Measurements from ENCODE around the gene GNRHR. TPM values are rescaled to one million over a fixed set of nuclear protein-coding genes. Genes with fewer than 3 reads are reported as not detected.
"Not testable (repeated sequence)": the region's sequence is repeated elsewhere in the genome, so short reads cannot be mapped to it uniquely, and the experiment has no call there.

The GNRHR gene
- total and polyA plus RNA-seq, 7 experiments from 2014 or later, result not detected

DNA sequence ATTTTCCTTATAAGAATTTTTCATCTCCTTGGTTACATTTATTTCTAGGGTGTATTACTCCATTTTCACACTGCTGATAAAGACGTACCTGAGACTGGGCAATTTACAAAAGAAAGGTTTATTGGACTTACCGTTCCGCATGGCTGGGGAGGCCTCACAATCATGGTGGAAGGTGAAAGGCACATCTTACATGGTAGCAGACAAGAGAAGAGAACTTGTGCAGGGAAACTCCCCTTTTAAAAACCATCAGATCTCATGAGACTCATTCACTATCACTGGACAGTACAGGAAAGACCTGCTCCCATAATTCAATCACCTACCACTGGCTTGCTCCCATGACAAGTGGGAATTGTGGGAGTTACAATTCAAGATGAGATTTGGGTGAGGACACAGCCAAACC, 47.5 kb downstream of the GNRHR start:
- peaks cover 20 to 62% (median 60%) of the 10 kb centered on the region in 5 donors for H3K36me3 Mint-ChIP-seq
- CTCF ChIA-PET, result not testable (repeated sequence)

GRCh38 chr4:67704843-67705242, 49.3 kb downstream of the GNRHR start:
- Mint-ChIP-seq H3K4me3 (peak overlapping the region in 6 of 10 donors; percentile 1 to 43 (median 30)), H3K4me1 (peaks cover 38 to 82% (median 65%) of the 10 kb centered on the region in 7 donors), H3K36me3 (peaks cover 20 to 59% (median 52%) of the 10 kb centered on the region in 5 donors), H3K9me3 (peaks cover 4 to 22% (median 14%) of the 10 kb centered on the region in 11 donors), H3K27me3 (no peaks in the 10 kb centered on the region), H3K27ac (peak overlapping the region in 2 of 9 donors; percentile 28 to 50)
- Histone ChIP-seq H3K27ac (ENCODE audit: low read depth, low read length) (no peak overlapping the region), H3K27me3 (ENCODE audit: control insufficient read depth in 2 of 2, insufficient read depth in 2 of 2, low read length in 2 of 2) (no peaks in the 10 kb centered on the region), H3K36me3 (ENCODE audit: control insufficient read depth in 2 of 3, insufficient read depth in 3 of 3, low read length in 3 of 3) (peaks cover 0 to 5% (median 0%) of the 10 kb centered on the region in 3 experiments), H3K4me3 (ENCODE audit: low read length) (no peak overlapping the region), H3K9me3 (ENCODE audit: control insufficient read depth in 2 of 3, low read length in 3 of 3) (no peaks in the 10 kb centered on the region), H3K4me1 (ENCODE audit: control insufficient read depth in 2 of 2, insufficient read depth in 2 of 2, low read length in 2 of 2) (peaks cover 8 to 11% of the 10 kb centered on the region in 2 donors)
- ATAC-seq (no peak), DNase-seq (no peak)
- CTCF ChIA-PET, result no interaction called here
- POLR2A ChIA-PET, result interaction anchor here (0.6 kb wide), 2 partner anchors 22 to 228 kb away, joined by 3 to 4 read pairs; no protein-coding TSS in a partner anchor
- intact Hi-C loops (cut with micrococcal nuclease), result loop anchor here (1.0 to 5.0 kb wide), 2 partner anchors 205 to 732 kb away; no protein-coding TSS in a partner anchor

More for the DNA sequence above, 47.5 kb downstream of the GNRHR start:
- H3K27ac Mint-ChIP-seq; ATAC-seq; intact Hi-C loops (cut with micrococcal nuclease); H3K27me3 Mint-ChIP-seq; H3K36me3 ChIP-seq (ENCODE audit: control insufficient read depth in 2 of 3, insufficient read depth in 3 of 3, low read length in 3 of 3); H3K4me1 ChIP-seq (ENCODE audit: control insufficient read depth in 2 of 2, insufficient read depth in 2 of 2, low read length in 2 of 2); POLR2A ChIA-PET; H3K27ac ChIP-seq (ENCODE audit: low read depth, low read length); H3K4me3 ChIP-seq (ENCODE audit: low read length); H3K27me3 ChIP-seq (ENCODE audit: control insufficient read depth in 2 of 2, insufficient read depth in 2 of 2, low read length in 2 of 2); H3K9me3 ChIP-seq (ENCODE audit: control insufficient read depth in 2 of 3, low read length in 3 of 3); DNase-seq: not testable (repeated sequence)
- peak overlapping the region in 1 of 10 donors; percentile 9 for H3K4me3 Mint-ChIP-seq
- peaks cover 32 to 78% (median 63%) of the 10 kb centered on the region in 7 donors for H3K4me1 Mint-ChIP-seq
- peaks cover 4 to 22% (median 14%) of the 10 kb centered on the region in 11 donors for H3K9me3 Mint-ChIP-seq

GRCh38 chr4:67702166-67702565, 52.0 kb downstream of the GNRHR start:
- ATAC-seq, result no peak
- POLR2A ChIA-PET, result interaction anchor here (1.1 to 3.5 kb wide), 2 partner anchors 144 to 157 kb away, joined by 3 to 29 read pairs; partner anchors contain the start of gene CENPC
- Histone ChIP-seq H3K4me1 (ENCODE audit: control insufficient read depth in 2 of 2, insufficient read depth in 2 of 2, low read length in 2 of 2) (peaks cover 10 to 16% of the 10 kb centered on the region in 2 donors), H3K9me3 (ENCODE audit: control insufficient read depth in 2 of 3, low read length in 3 of 3) (no peaks in the 10 kb centered on the region), H3K27ac (ENCODE audit: low read depth, low read length) (peak overlapping the region; percentile 85), H3K4me3 (ENCODE audit: low read length) (peak overlapping the region; percentile 73), H3K27me3 (ENCODE audit: control insufficient read depth in 2 of 2, insufficient read depth in 2 of 2, low read length in 2 of 2) (no peaks in the 10 kb centered on the region), H3K36me3 (ENCODE audit: control insufficient read depth in 2 of 3, insufficient read depth in 3 of 3, low read length in 3 of 3) (peaks cover 0 to 5% (median 0%) of the 10 kb centered on the region in 3 experiments)
- Mint-ChIP-seq H3K9me3 (peaks cover 4 to 18% (median 10%) of the 10 kb centered on the region in 11 donors), H3K4me1 (peaks cover 49 to 85% (median 74%) of the 10 kb centered on the region in 7 donors), H3K4me3 (peak overlapping the region; percentile 91 to 100 (median 97)), H3K27me3 (no peaks in the 10 kb centered on the region), H3K27ac (peak overlapping the region; percentile 16 to 100 (median 95)), H3K36me3 (peaks cover 20 to 49% (median 37%) of the 10 kb centered on the region in 5 donors)
- intact Hi-C loops (cut with micrococcal nuclease), result loop anchor here in 1 of 2 donors (5.0 kb wide), 1 partner anchor 735 kb away; no protein-coding TSS in a partner anchor
- CTCF ChIA-PET, result interaction anchor here (1.0 kb wide), 1 partner anchor 50 kb away, joined by 4 read pairs; no protein-coding TSS in a partner anchor
- no peak for DNase-seq

DNA sequence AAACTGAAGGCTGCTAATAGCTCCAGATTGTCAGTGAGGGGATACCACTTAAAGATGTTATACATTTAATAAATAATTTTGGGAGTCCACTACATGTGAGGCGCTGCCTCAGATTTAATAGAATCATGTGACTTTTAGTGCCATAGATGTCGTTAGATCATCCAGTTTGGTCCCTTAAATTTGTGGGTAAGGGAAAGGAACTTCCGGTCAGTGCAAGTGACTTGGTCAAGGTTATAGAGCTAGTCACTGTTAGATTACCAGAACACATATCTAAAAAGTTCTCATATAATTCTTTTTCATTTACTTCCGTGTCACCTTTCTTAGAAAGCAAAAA, 52.7 kb downstream of the GNRHR start:
- Histone ChIP-seq H3K27ac (ENCODE audit: low read depth, low read length) (peak overlapping the region; percentile 85), H3K4me3 (ENCODE audit: low read length) (peak overlapping the region; percentile 73), H3K27me3 (ENCODE audit: control insufficient read depth in 2 of 2, insufficient read depth in 2 of 2, low read length in 2 of 2) (no peaks in the 10 kb centered on the region), H3K4me1 (ENCODE audit: control insufficient read depth in 2 of 2, insufficient read depth in 2 of 2, low read length in 2 of 2) (peaks cover 10 to 16% of the 10 kb centered on the region in 2 donors), H3K36me3 (ENCODE audit: control insufficient read depth in 2 of 3, insufficient read depth in 3 of 3, low read length in 3 of 3) (peaks cover 0 to 5% (median 0%) of the 10 kb centered on the region in 3 experiments), H3K9me3 (ENCODE audit: control insufficient read depth in 2 of 3, low read length in 3 of 3) (no peaks in the 10 kb centered on the region)
- Mint-ChIP-seq H3K4me1 (peaks cover 49 to 86% (median 75%) of the 10 kb centered on the region in 7 donors), H3K36me3 (peaks cover 17 to 43% (median 31%) of the 10 kb centered on the region in 5 donors), H3K9me3 (peaks cover under 1 to 14% (median 7%) of the 10 kb centered on the region in 11 donors), H3K27me3 (no peaks in the 10 kb centered on the region), H3K27ac (peak overlapping the region; percentile 92 to 100 (median 96)), H3K4me3 (peak overlapping the region; percentile 91 to 100 (median 97))
- ATAC-seq (no peak), DNase-seq (no peak)
- CTCF ChIA-PET, result interaction anchor here (0.6 to 1.7 kb wide), 5 partner anchors 9 to 145 kb away, joined by 3 to 4 read pairs (median 4); no protein-coding TSS in a partner anchor
- intact Hi-C loops (cut with micrococcal nuclease), result loop anchor here (1.0 to 5.0 kb wide), 7 partner anchors 13 to 736 kb away; partner anchors contain the start of genes CENPC (in 2 of the 2) and YTHDC1 (in 1 of the 2)
- POLR2A ChIA-PET, result interaction anchor here (1.1 to 3.5 kb wide), 3 partner anchors 21 to 156 kb away, joined by 3 to 29 read pairs (median 3); partner anchors contain the start of gene CENPC

DNA sequence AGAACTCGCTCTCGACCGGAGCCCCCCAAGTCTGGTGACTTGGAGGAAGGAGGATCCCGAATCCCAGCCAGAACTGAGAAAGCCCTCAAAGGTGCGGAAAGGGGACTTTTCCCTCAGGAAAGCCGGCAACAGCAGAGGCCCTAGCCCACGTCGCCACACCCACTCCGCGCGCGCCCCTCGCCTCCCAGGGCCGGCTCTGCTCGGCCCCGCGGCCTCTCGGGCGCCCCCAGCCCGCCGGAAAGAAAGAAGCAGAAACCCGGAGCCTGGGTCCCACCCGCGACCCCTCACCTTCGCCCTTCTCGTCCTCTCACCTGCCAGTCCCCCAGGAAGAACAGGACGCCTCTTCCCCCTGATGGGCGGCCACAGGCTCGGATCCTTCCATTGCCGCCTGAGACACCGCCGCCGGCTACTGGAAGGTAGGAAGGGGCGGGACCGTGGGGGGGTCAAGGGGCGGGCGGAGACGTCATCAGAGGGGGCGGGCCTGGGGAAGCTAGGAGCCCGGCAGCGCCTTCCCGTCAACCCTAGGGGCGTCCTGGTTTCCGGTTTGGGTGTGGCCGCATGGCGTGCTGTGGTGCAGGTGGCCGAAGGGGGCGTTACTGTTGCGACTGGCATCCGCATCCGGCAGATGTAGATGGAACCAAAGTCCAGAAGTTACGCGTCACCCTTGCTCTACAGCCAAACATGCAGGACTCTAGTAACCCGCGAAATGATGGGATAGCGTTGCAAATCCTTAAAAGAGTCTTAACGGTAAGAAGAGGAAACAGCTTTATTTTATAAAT, 53.3 kb downstream of the GNRHR start, which contains the start of gene UBA6:
Gene UBA6 (minus strand): TSS at position 418 of the 779 bp plus-strand sequence. CDS start 36 bp downstream, at position 382.
- ATAC-seq (peak; percentile 99), DNase-seq (peak; percentile 80 to 94 (median 91))
- Mint-ChIP-seq H3K36me3 (peaks cover 12 to 37% (median 28%) of the 10 kb centered on the region in 5 donors), H3K4me1 (peaks cover 47 to 86% (median 75%) of the 10 kb centered on the region in 7 donors), H3K9me3 (peaks cover 0 to 9% (median 4%) of the 10 kb centered on the region in 11 donors), H3K27ac (peak within 1 kb of the TSS; percentile 92 to 100 (median 96)), H3K27me3 (no peaks in the 10 kb centered on the region), H3K4me3 (peak within 1 kb of the TSS; percentile 91 to 100 (median 97))
- no peaks in the 10 kb centered on the region for H3K27me3 ChIP-seq (ENCODE audit: control insufficient read depth in 2 of 2, insufficient read depth in 2 of 2, low read length in 2 of 2)
- H3K4me3 ChIP-seq (ENCODE audit: low read length), result peak within 1 kb of the TSS; percentile 73
- H3K4me1 ChIP-seq (ENCODE audit: control insufficient read depth in 2 of 2, insufficient read depth in 2 of 2, low read length in 2 of 2), result peaks cover 10 to 16% of the 10 kb centered on the region in 2 donors
- H3K9me3 ChIP-seq (ENCODE audit: control insufficient read depth in 2 of 3, low read length in 3 of 3), result no peaks in the 10 kb centered on the region
- peak within 1 kb of the TSS; percentile 85 for H3K27ac ChIP-seq (ENCODE audit: low read depth, low read length)
- intact Hi-C loops (cut with micrococcal nuclease), result loop anchor here (1.0 to 5.0 kb wide), 7 partner anchors 13 to 736 kb away; partner anchors contain the start of genes CENPC (in 2 of the 2) and YTHDC1 (in 1 of the 2)
- H3K36me3 ChIP-seq (ENCODE audit: control insufficient read depth in 2 of 3, insufficient read depth in 3 of 3, low read length in 3 of 3), result peaks cover 0 to 5% (median 0%) of the 10 kb centered on the region in 3 experiments
- ChIA-PET CTCF (interaction anchor here (0.6 to 1.7 kb wide), 5 partner anchors 9 to 145 kb away, joined by 3 to 4 read pairs (median 4); no protein-coding TSS in a partner anchor), POLR2A (interaction anchor here (0.7 to 3.5 kb wide), 4 partner anchors 8 to 155 kb away, joined by 3 to 29 read pairs (median 3); partner anchors contain the start of gene CENPC)

Measured in naive thymus-derived CD4-positive, alpha-beta T cell (primary cell).